ENCODE measurements around the gene GRAMD1A.

GRCh38 chr19:35074426-35075201 lies 74.5 kb downstream of the GRAMD1A start:
- TF ChIP-seq POLR2A (IDR thresholded peaks at IDR 0.05; ENCODE audit: low read length) (no peak), GATA1 (IDR thresholded peaks at IDR 0.05; ENCODE audit: low read depth, low read length) (no peak)
